ENCODE data around the gene YAF2.
"Not testable (repeated sequence)": the region's sequence is repeated elsewhere in the genome, so short reads cannot be mapped to it uniquely, and the experiment has no call there.

Gene YAF2

GRCh38 chr12:42270596-42270995 lies 32.5 kb upstream of the YAF2 start:
- Histone ChIP-seq H3K4me3 (ENCODE audit: low read length) (no peak overlapping the region), H3K36me3 (ENCODE audit: insufficient read depth, low read length) (no peaks in the 10 kb centered on the region), H3K9me3 (ENCODE audit: low read length) (no peaks in the 10 kb centered on the region), H3K4me1 (ENCODE audit: insufficient read depth, low read length) (no peaks in the 10 kb centered on the region), H3K27me3 (ENCODE audit: insufficient read depth, low read length) (no peaks in the 10 kb centered on the region), H2AFZ (ENCODE audit: low read depth, low read length) (no peak overlapping the region)

GRCh38 chr12:42267413-42268190 lies 29.6 kb upstream of the YAF2 start:
- Histone ChIP-seq H3K4me1 (ENCODE audit: insufficient read depth, low read length) (no peaks in the 10 kb centered on the region), H3K36me3 (ENCODE audit: insufficient read depth, low read length) (no peaks in the 10 kb centered on the region), H3K4me3 (ENCODE audit: low read length) (no peak overlapping the region), H3K27me3 (ENCODE audit: insufficient read depth, low read length) (no peaks in the 10 kb centered on the region), H2AFZ (ENCODE audit: low read depth, low read length) (no peak overlapping the region), H3K9me3 (ENCODE audit: low read length) (no peaks in the 10 kb centered on the region)

GRCh38 chr12:42266579-42267230 lies 28.7 kb upstream of the YAF2 start:
- H3K4me3 ChIP-seq (ENCODE audit: low read length), result no peak overlapping the region
- H3K9me3 ChIP-seq (ENCODE audit: low read length), result no peaks in the 10 kb centered on the region

DNA sequence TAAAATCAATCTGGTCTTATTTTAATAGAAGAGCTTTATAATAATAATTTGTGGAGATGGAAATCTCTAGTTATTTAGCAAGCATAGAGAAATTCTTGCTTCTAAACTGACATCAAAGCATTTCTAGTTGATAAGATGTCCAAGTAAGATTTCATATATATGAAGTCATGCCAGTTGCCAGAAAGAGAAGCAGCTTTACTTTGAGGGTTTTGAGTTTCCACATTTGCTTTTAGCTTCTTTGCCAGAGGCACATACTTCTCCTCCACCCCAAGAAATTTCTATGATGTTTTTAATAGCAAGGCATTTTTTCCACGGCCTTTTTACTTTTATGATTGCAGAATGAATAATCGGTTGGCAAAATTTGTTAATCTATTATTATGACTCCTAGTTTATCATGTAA lies 24.2 kb upstream of the YAF2 start:
- no peaks in the 10 kb centered on the region for H3K9me3 ChIP-seq (ENCODE audit: low read length)
- no peak overlapping the region for H3K4me3 ChIP-seq (ENCODE audit: low read length)
- no peaks in the 10 kb centered on the region for H3K27me3 ChIP-seq (ENCODE audit: insufficient read depth, low read length)
- H2AFZ ChIP-seq (ENCODE audit: low read depth, low read length), result no peak overlapping the region
- H3K4me1 ChIP-seq (ENCODE audit: insufficient read depth, low read length), result no peaks in the 10 kb centered on the region
- H3K36me3 ChIP-seq (ENCODE audit: insufficient read depth, low read length), result no peaks in the 10 kb centered on the region

More at GRCh38 chr12:42266579-42267230, 28.7 kb upstream of the YAF2 start:
- Histone ChIP-seq H2AFZ (ENCODE audit: low read depth, low read length) (no peak overlapping the region), H3K36me3 (ENCODE audit: insufficient read depth, low read length) (no peaks in the 10 kb centered on the region), H3K4me1 (ENCODE audit: insufficient read depth, low read length) (no peaks in the 10 kb centered on the region), H3K27me3 (ENCODE audit: insufficient read depth, low read length) (no peaks in the 10 kb centered on the region)

GRCh38 chr12:42261708-42262107 lies 23.7 kb upstream of the YAF2 start:
- Histone ChIP-seq H3K27me3 (ENCODE audit: insufficient read depth, low read length) (no peaks in the 10 kb centered on the region), H3K36me3 (ENCODE audit: insufficient read depth, low read length) (no peaks in the 10 kb centered on the region), H3K9me3 (ENCODE audit: low read length) (no peaks in the 10 kb centered on the region), H3K4me3 (ENCODE audit: low read length) (no peak overlapping the region), H3K4me1 (ENCODE audit: insufficient read depth, low read length) (no peaks in the 10 kb centered on the region), H2AFZ (ENCODE audit: low read depth, low read length) (no peak overlapping the region)

- Histone ChIP-seq H3K4me3 (ENCODE audit: low read length) (no peak overlapping the region), H3K9me3 (ENCODE audit: low read length) (no peaks in the 10 kb centered on the region), H3K36me3 (ENCODE audit: insufficient read depth, low read length) (no peaks in the 10 kb centered on the region), H3K27me3 (ENCODE audit: insufficient read depth, low read length) (no peaks in the 10 kb centered on the region), H2AFZ (ENCODE audit: low read depth, low read length) (no peak overlapping the region), H3K4me1 (ENCODE audit: insufficient read depth, low read length) (no peaks in the 10 kb centered on the region)
Measured at GRCh38 chr12:42260518-42260917, 22.5 kb upstream of the YAF2 start.

GRCh38 chr12:42259699-42260098 lies 21.7 kb upstream of the YAF2 start:
- Histone ChIP-seq H3K27me3 (ENCODE audit: insufficient read depth, low read length) (no peaks in the 10 kb centered on the region), H3K9me3 (ENCODE audit: low read length) (no peaks in the 10 kb centered on the region), H3K36me3 (ENCODE audit: insufficient read depth, low read length) (no peaks in the 10 kb centered on the region), H2AFZ (ENCODE audit: low read depth, low read length) (no peak overlapping the region), H3K4me3 (ENCODE audit: low read length) (no peak overlapping the region), H3K4me1 (ENCODE audit: insufficient read depth, low read length) (no peaks in the 10 kb centered on the region)

GRCh38 chr12:42255866-42256261 lies 17.8 kb upstream of the YAF2 start:
- Histone ChIP-seq H3K4me1 (ENCODE audit: insufficient read depth, low read length) (no peaks in the 10 kb centered on the region), H3K27me3 (ENCODE audit: insufficient read depth, low read length) (no peaks in the 10 kb centered on the region), H3K9me3 (ENCODE audit: low read length) (no peaks in the 10 kb centered on the region), H3K4me3 (ENCODE audit: low read length) (no peak overlapping the region), H3K36me3 (ENCODE audit: insufficient read depth, low read length) (no peaks in the 10 kb centered on the region), H2AFZ (ENCODE audit: low read depth, low read length) (no peak overlapping the region)

- Histone ChIP-seq H3K36me3 (ENCODE audit: insufficient read depth, low read length) (no peaks in the 10 kb centered on the region), H3K4me1 (ENCODE audit: insufficient read depth, low read length) (no peaks in the 10 kb centered on the region), H3K9me3 (ENCODE audit: low read length) (no peaks in the 10 kb centered on the region), H3K27me3 (ENCODE audit: insufficient read depth, low read length) (no peaks in the 10 kb centered on the region), H2AFZ (ENCODE audit: low read depth, low read length) (no peak overlapping the region), H3K4me3 (ENCODE audit: low read length) (no peak overlapping the region)
Measured at GRCh38 chr12:42255221-42255865, 17.3 kb upstream of the YAF2 start.

GRCh38 chr12:42252645-42253044 lies 14.6 kb upstream of the YAF2 start:
- not testable (repeated sequence) for H3K4me3 ChIP-seq (ENCODE audit: low read length); H3K4me1 ChIP-seq (ENCODE audit: insufficient read depth, low read length); H3K36me3 ChIP-seq (ENCODE audit: insufficient read depth, low read length); H3K9me3 ChIP-seq (ENCODE audit: low read length); H3K27me3 ChIP-seq (ENCODE audit: insufficient read depth, low read length); H2AFZ ChIP-seq (ENCODE audit: low read depth, low read length)

DNA sequence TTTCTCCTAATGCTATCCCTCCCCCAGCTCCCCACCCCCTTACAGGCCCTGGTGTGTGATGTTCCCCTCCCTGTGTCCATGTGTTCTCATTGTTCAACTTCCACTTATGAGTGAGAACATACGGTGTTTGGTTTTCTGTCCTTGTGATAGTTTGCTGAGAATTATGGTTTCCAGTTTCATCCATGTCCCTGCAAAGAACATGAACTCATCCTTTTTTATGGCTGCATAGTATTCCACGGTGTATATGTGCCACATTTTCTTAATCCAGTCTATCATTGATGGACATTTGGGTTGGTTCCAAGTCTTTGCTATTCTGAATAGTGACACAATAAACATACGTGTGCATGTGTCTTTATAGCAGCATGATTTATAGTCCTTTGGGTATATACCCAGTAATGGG lies 11.0 kb upstream of the YAF2 start:
- not testable (repeated sequence) for H2AFZ ChIP-seq (ENCODE audit: low read depth, low read length); H3K9me3 ChIP-seq (ENCODE audit: low read length); H3K4me3 ChIP-seq (ENCODE audit: low read length); H3K36me3 ChIP-seq (ENCODE audit: insufficient read depth, low read length); H3K4me1 ChIP-seq (ENCODE audit: insufficient read depth, low read length); H3K27me3 ChIP-seq (ENCODE audit: insufficient read depth, low read length)

DNA sequence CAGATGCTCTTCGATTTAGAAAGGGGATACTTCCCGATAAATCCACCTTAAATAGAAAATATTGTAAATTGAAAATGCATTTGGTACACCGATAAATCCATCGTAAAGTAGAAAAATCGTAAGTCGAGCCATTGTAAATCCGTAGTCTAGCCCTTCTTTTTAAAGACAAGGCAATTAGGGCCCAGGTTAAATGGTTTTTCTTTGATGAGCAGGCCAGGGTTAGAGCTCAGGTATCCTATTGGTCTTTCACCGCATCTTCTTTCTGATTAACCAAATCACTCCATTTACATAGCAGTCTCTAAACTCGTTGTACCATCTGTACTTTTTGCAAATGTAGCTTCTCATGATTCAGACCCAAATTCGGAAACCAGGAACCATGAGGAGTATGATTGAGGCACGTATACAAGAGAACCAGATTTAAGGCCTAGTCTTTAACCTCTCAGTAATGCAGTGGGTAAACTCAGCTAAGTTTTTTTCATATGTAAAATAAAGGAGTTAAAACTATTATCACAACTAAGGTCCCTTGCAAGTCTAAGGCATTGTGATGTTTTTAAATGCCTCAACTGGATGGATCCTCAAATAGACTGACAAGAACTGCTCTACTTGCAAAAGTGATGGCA lies 2.2 kb upstream of the YAF2 start:
- no peaks in the 10 kb centered on the region for H3K9me3 ChIP-seq (ENCODE audit: low read length)
- H3K27me3 ChIP-seq (ENCODE audit: insufficient read depth, low read length), result no peaks in the 10 kb centered on the region
- H3K36me3 ChIP-seq (ENCODE audit: insufficient read depth, low read length), result peaks cover 4% of the 10 kb centered on the region
- H3K4me3 ChIP-seq (ENCODE audit: low read length), result no peak overlapping the region
- peaks cover 11% of the 10 kb centered on the region for H3K4me1 ChIP-seq (ENCODE audit: insufficient read depth, low read length)
- no peak overlapping the region for H2AFZ ChIP-seq (ENCODE audit: low read depth, low read length)

DNA sequence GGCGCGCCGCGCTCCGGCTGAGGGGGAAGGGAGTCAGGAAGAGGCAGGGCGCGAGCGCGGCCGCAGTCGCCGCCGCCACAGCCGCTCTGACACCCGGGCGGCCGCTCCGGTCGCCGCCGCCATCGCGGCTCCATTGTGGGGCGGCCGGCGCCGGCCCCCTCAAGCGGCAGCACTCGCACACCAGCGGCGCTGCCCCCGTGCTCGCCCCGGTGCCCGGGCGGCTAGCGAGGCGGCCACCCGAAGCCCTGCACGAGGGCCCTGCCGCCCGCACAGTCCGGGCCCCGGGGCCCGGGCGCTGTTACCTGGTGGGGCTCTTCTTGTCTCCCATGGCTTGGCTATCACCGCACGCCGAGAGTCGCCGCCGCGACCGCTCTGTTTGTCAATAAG lies 202 bp downstream of the YAF2 start:
- peak overlapping the region; percentile 80 for H3K4me3 ChIP-seq (ENCODE audit: low read length)
- peak overlapping the region; percentile 79 for H2AFZ ChIP-seq (ENCODE audit: low read depth, low read length)
- peaks cover 17% of the 10 kb centered on the region for H3K36me3 ChIP-seq (ENCODE audit: insufficient read depth, low read length)
- no peaks in the 10 kb centered on the region for H3K9me3 ChIP-seq (ENCODE audit: low read length)
- peaks cover 11% of the 10 kb centered on the region for H3K4me1 ChIP-seq (ENCODE audit: insufficient read depth, low read length)
- H3K27me3 ChIP-seq (ENCODE audit: insufficient read depth, low read length), result no peaks in the 10 kb centered on the region

Measured in neuron (in vitro differentiated cells).